HG03060 (cell line): ENCODE measurements around the gene ARHGEF9.

Experiments used
- ATAC-seq: cut with Tn5 transposase; IDR thresholded peaks from one replicate; pipeline ENCODE4 v1.9.1; 2021; ENCODE audit warnings: low read depth, moderate number of reproducible peaks; ENCODE audit not compliant: unreplicated experiment

ARHGEF9 gene

GRCh38 chrX:63747331-63747730 is 37.7 kb downstream of the ARHGEF9 start:
- no peak for ATAC-seq

- ATAC-seq, result no peak
Measured at GRCh38 chrX:63746715-63747114, 38.3 kb downstream of the ARHGEF9 start.

- ATAC-seq, result no peak
Measured at GRCh38 chrX:63746278-63746677, 38.7 kb downstream of the ARHGEF9 start.

- no peak for ATAC-seq
Measured at GRCh38 chrX:63744850-63745394, 40.1 kb downstream of the ARHGEF9 start.

- ATAC-seq, result no peak
Measured at GRCh38 chrX:63743596-63743995, 41.4 kb downstream of the ARHGEF9 start.

- ATAC-seq, result no peak
Measured at GRCh38 chrX:63740382-63740781, 44.6 kb downstream of the ARHGEF9 start.

GRCh38 chrX:63739885-63740284 is 45.1 kb downstream of the ARHGEF9 start:
- no peak for ATAC-seq

GRCh38 chrX:63738696-63739095 is 46.3 kb downstream of the ARHGEF9 start:
- ATAC-seq, result no peak

GRCh38 chrX:63737131-63737921 is 47.7 kb downstream of the ARHGEF9 start:
- no peak for ATAC-seq

GRCh38 chrX:63735882-63736281 is 49.1 kb downstream of the ARHGEF9 start:
- no peak for ATAC-seq

- no peak for ATAC-seq
Measured at GRCh38 chrX:63720293-63720692, 64.7 kb downstream of the ARHGEF9 start.

GRCh38 chrX:63719633-63720032 is 65.4 kb downstream of the ARHGEF9 start:
- no peak for ATAC-seq

GRCh38 chrX:63718010-63718694 is 66.9 kb downstream of the ARHGEF9 start:
- peak; percentile 79 for ATAC-seq

GRCh38 chrX:63713526-63713925 is 71.5 kb downstream of the ARHGEF9 start:
- no peak for ATAC-seq

- no peak for ATAC-seq
Measured at GRCh38 chrX:63708801-63709200, 76.2 kb downstream of the ARHGEF9 start.

- no peak for ATAC-seq
Measured at GRCh38 chrX:63702556-63702955, 82.5 kb downstream of the ARHGEF9 start.

GRCh38 chrX:63686878-63687714 is 97.9 kb downstream of the ARHGEF9 start:
- ATAC-seq, result no peak

- ATAC-seq, result no peak
Measured at GRCh38 chrX:63680423-63680822, 104.6 kb downstream of the ARHGEF9 start.

GRCh38 chrX:63679432-63679831 is 105.6 kb downstream of the ARHGEF9 start:
- no peak for ATAC-seq

GRCh38 chrX:63675716-63676115 is 109.3 kb downstream of the ARHGEF9 start:
- no peak for ATAC-seq

- ATAC-seq, result no peak
Measured at GRCh38 chrX:63673896-63674295, 111.1 kb downstream of the ARHGEF9 start.
